Nephron progenitor cell (in vitro differentiated cells): ENCODE data around the gene UBE2D2.
A peak's percentile ranks its signal among the peaks of the same experiment; 100 is the strongest.

Experiments
- DNase-seq: peaks from one replicate; pipeline ENCODE4 v3.0.0; 2021
- H3K27ac Mint-ChIP-seq: 2 replicates; pipeline ENCODE4 v1.8.0; 2021; ENCODE audit warnings: mild to moderate bottlenecking, moderate library complexity, mixed read lengths
- H3K27me3 Mint-ChIP-seq: 2 replicates; pipeline ENCODE4 v1.8.0; 2021; ENCODE audit warnings: mild to moderate bottlenecking, low read depth, mixed read lengths; ENCODE audit not compliant: poor library complexity
- H3K36me3 Mint-ChIP-seq: 2 replicates; pipeline ENCODE4 v1.8.0; 2021; ENCODE audit warnings: low read depth, mixed read lengths
- H3K4me1 Mint-ChIP-seq: 2 replicates; pipeline ENCODE4 v1.8.0; 2021; ENCODE audit warnings: mixed read lengths
- H3K4me3 Mint-ChIP-seq: 2 replicates; pipeline ENCODE4 v1.8.0; 2021; ENCODE audit warnings: mild to moderate bottlenecking, moderate library complexity, mixed read lengths
- H3K9me3 Mint-ChIP-seq: 2 replicates; pipeline ENCODE4 v1.8.0; 2021; ENCODE audit warnings: mild to moderate bottlenecking, moderate library complexity, mixed read lengths
- CTCF ChIP-seq: fragments of 200-600 bp; sonication (generic); IDR thresholded peaks from 2 replicates; pipeline ENCODE4 v1.5.0; 2021; ENCODE audit warnings: antibody characterized with exemption

The UBE2D2 gene

DNA sequence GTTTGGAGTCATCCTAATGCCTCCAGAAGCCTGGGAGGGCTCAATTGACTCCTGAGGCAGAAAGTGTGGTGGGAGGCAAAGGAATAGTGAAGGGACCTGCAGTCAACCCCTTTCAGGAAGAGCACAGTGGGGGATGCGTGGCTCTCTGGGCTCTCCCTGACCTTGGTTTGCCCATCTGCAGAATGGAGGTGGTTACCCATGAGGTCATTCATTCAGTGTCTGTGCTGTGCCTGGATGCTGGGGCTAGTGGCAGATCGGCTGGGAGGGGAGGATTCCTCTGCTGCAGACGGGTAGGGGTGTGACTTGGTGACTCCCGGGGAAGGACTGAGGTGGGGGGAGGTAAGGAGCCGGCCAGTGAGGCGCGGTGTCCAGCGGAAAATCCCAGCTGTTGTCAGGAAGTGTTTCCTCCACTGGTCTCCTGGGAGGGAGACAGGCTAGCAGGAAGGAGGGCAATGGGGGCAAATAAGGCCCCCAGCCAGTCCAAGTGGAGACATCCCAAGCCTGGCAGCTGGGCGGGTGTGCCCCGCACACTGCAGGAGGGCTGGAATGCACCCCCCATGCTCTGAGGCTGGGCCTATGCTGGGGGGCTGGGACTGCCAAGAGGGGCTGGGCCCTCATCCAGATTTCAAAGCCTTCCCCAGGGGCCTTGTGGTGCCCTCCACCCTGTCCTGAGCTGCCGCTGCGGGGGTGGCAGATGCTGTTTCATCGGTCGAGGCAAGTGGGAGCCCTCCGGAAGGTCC is 98.0 kb downstream of the UBE2D2 start:
- Mint-ChIP-seq H3K27me3 (no peaks in the 10 kb centered on the region), H3K4me3 (peak overlapping the region; percentile 71), H3K27ac (peak overlapping the region; percentile 89), H3K36me3 (no peaks in the 10 kb centered on the region), H3K4me1 (peaks cover 93% of the 10 kb centered on the region), H3K9me3 (no peaks in the 10 kb centered on the region)
- no peak for TF ChIP-seq CTCF
- DNase-seq: no peak

DNA sequence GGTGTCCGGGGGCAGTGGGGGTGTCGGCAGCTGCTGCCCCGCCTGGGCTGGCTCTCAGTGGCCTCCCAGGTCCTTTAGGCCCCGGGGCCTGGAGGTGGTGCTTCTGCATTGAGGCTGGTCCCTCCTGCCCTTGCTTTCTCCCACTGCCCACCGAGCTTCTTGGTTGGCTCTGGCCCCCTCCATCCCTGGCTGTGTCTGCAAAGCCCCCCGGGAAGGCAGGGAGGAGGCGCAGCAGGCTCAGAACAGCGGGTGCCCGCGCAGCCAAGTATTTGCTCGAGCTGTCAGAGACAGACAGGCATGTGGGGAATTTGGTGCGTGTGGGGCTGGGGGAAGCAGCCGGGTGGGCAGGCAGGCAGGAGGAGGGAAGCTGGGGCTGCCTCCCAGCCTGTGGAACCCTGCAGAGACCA is 98.6 kb downstream of the UBE2D2 start:
- Mint-ChIP-seq H3K27ac (no peak overlapping the region), H3K4me1 (peaks cover 93% of the 10 kb centered on the region), H3K9me3 (no peaks in the 10 kb centered on the region), H3K27me3 (no peaks in the 10 kb centered on the region), H3K36me3 (no peaks in the 10 kb centered on the region), H3K4me3 (peak overlapping the region; percentile 34)
- TF ChIP-seq CTCF: no peak
- peak; percentile 55 for DNase-seq

DNA sequence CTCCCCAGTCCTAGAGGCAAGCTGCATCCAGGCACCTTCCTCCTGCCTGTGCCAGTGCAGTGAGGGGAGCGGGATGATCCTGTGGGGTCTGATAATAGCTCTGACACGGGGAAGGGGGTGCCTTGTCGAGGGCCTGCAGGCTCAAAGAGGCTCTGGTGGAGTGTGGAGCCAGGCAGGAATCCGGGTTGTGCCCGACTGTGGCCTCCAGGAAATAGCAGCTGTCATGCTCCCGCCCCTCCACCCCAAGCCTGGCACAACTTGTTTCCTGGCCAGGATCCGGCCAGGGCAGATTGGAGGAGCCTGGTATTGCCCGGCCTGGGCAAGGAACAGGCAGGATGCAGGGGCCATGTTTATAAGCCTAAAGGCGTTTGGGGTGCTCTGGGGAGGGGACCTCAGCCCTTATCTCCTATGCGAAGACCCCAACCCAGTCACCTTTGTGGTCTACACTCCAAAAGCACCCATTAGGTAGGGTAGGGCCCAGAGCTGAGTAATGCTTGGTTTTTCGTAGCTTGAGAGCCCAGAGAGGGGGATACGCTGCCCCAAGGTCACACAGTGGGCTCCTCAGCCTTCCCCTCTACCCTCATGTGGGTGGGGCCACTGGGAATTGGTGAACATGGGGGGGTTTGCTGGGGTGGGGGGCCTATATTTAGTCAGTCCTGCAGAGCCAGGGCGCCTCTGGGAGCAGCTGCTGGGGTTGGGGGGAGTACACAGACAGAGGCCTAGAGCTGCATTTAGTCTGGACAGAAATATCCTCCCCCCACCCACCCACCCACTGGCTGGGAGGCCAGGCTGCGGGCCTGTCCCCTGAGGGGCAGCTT is 99.2 kb downstream of the UBE2D2 start:
- Mint-ChIP-seq H3K36me3 (no peaks in the 10 kb centered on the region), H3K27ac (no peak overlapping the region), H3K4me1 (peaks cover 88% of the 10 kb centered on the region), H3K9me3 (no peaks in the 10 kb centered on the region), H3K4me3 (peak overlapping the region; percentile 34), H3K27me3 (no peaks in the 10 kb centered on the region)
- no peak for DNase-seq
- TF ChIP-seq CTCF: no peak

DNA sequence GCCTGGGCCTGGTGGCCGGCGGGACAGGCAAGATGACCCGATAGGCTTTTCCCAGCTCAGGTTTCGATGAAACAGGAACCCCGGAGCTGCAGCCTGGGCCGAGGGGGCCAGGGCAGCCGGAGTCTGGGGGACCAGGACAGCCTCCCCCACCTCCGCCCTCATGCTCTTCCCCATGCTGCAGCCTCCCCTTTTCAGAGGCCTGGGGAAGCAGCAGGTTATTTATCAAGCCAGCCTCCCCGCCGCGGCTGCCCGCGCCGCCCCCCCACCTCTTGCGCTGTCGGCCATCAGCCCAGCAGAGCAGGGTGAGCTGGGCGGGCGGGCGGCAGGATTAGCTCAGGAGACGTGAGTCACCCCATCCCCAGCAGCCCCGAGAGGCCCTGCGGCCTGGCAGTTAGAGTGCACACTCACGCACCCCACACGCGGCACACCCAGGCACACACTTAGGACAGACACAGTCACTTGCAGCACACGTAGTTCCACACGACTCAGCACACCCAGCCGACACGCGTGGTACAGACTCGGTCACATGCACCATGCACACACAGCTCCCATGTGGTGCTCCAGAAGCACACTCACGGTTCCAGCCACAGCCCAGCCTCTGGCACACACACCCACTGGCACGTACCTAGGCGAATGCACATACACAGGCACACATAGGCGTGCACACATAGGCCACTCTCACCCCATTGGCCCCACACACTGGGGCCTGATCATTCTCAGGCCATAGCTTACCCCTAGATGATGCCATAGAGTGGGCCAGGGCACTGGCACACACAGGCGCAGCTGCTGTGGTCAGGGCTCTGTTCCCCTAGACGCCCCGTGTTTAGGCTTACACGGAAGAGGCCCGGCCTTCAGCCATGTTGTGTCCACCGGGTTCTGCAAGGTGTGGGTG is 100.0 kb downstream of the UBE2D2 start:
- no peaks in the 10 kb centered on the region for H3K9me3 Mint-ChIP-seq
- H3K4me1 Mint-ChIP-seq: peaks cover 88% of the 10 kb centered on the region
- peak; percentile 44 for DNase-seq
- no peak for TF ChIP-seq CTCF
- H3K36me3 Mint-ChIP-seq: no peaks in the 10 kb centered on the region
- H3K4me3 Mint-ChIP-seq: peak overlapping the region; percentile 34
- H3K27ac Mint-ChIP-seq: peak overlapping the region; percentile 94
- no peaks in the 10 kb centered on the region for H3K27me3 Mint-ChIP-seq

- TF ChIP-seq CTCF: no peak
- peaks cover 88% of the 10 kb centered on the region for H3K4me1 Mint-ChIP-seq
- no peaks in the 10 kb centered on the region for H3K27me3 Mint-ChIP-seq
- no peak overlapping the region for H3K4me3 Mint-ChIP-seq
- no peak overlapping the region for H3K27ac Mint-ChIP-seq
- H3K36me3 Mint-ChIP-seq: no peaks in the 10 kb centered on the region
- H3K9me3 Mint-ChIP-seq: no peaks in the 10 kb centered on the region
- no peak for DNase-seq
These were observed 101.5 kb downstream of the UBE2D2 start for GRCh38 chr5:139662617-139663016.
